DOHH2 (cell line): Measurements from ENCODE around the gene SHMT2.
A peak's percentile ranks its signal among the peaks of the same experiment; 100 is the strongest.

Experiments used
- H3F3A ChIP-seq: fragments of 200-600 bp; sonication (generic), shearing (Covaris generic); 2 replicates; pipeline ENCODE4 v1.6.0; 2016; ENCODE audit warnings: antibody characterized with exemption, mild to moderate bottlenecking; ENCODE audit not compliant: control insufficient read depth, insufficient read depth
- H3K27ac ChIP-seq: fragments of 200-600 bp; sonication (generic); 2 replicates; pipeline ENCODE4 v1.5.1; 2014; ENCODE audit warnings: low read depth, mild to moderate bottlenecking, low read length, moderate library complexity
- H3K27me3 ChIP-seq: fragments of 200-600 bp; sonication (generic); 2 replicates; pipeline ENCODE4 v1.6.1; 2014; ENCODE audit warnings: mild to moderate bottlenecking, low read length, mixed read lengths; ENCODE audit not compliant: control insufficient read depth
- H3K36me3 ChIP-seq: fragments of 200-600 bp; sonication (generic); 2 replicates; pipeline ENCODE4 v1.6.1; 2014; ENCODE audit warnings: mild to moderate bottlenecking, low read length, moderate library complexity, mixed read lengths; ENCODE audit not compliant: control insufficient read depth
- H3K4me1 ChIP-seq: fragments of 200-600 bp; sonication (generic); 2 replicates; pipeline ENCODE4 v1.6.1; 2014; ENCODE audit warnings: mild to moderate bottlenecking, low read length, mixed read lengths; ENCODE audit not compliant: control insufficient read depth
- H3K4me2 ChIP-seq: fragments of 200-600 bp; sonication (generic); 2 replicates; pipeline ENCODE4 v1.6.0; 2014; ENCODE audit warnings: mild to moderate bottlenecking, low read length, moderate library complexity
- H3K4me3 ChIP-seq: fragments of 200-600 bp; sonication (generic); 2 replicates; pipeline ENCODE4 v1.5.1; 2014; ENCODE audit warnings: mild to moderate bottlenecking, low read length, mixed read lengths
- H3K79me2 ChIP-seq: fragments of 200-600 bp; sonication (generic); 2 replicates; pipeline ENCODE4 v1.6.1; 2014; ENCODE audit warnings: mild to moderate bottlenecking, low read length, mixed read lengths; ENCODE audit not compliant: control insufficient read depth
- H3K9me2 ChIP-seq: fragments of 200-600 bp; sonication (generic); replicated peaks from 2 replicates; pipeline ENCODE4 v1.6.1; 2014; ENCODE audit warnings: mild to moderate bottlenecking, low read length, mixed read lengths; ENCODE audit not compliant: control insufficient read depth
- H3K9me3 ChIP-seq: fragments of 200-600 bp; sonication (generic); 2 replicates; pipeline ENCODE4 v1.6.1; 2014; ENCODE audit warnings: antibody characterized with exemption, low read length, mixed read lengths; ENCODE audit not compliant: control insufficient read depth, insufficient read depth
- H4K20me1 ChIP-seq: fragments of 200-600 bp; sonication (generic); 2 replicates; pipeline ENCODE4 v1.6.0; 2014; ENCODE audit warnings: low read depth, mild to moderate bottlenecking, antibody characterized with exemption, low read length, moderate library complexity; ENCODE audit not compliant: control insufficient read depth, insufficient read depth
- EZH2phosphoT487 ChIP-seq: fragments of 200-600 bp; sonication (generic); IDR thresholded peaks from 2 replicates; pipeline ENCODE4 v1.6.1; 2017; ENCODE audit warnings: borderline replicate concordance, mild to moderate bottlenecking, antibody characterized with exemption, low read length, moderate library complexity, mixed read lengths
- TF ChIP-seq, protein P1 (sequence below): fragments of 200-600 bp; sonication (generic); IDR thresholded peaks from one replicate; pipeline ENCODE4 v1.5.1; 2014; ENCODE audit warnings: antibody characterized with exemption, mild to moderate bottlenecking, low read depth, low read length; ENCODE audit not compliant: poor library complexity, severe bottlenecking

Gene SHMT2

GRCh38 chr12:57219205-57219992 lies 10.1 kb upstream of the SHMT2 start:
- Histone ChIP-seq H4K20me1 (peaks cover 5% of the 10 kb centered on the region; the same call in 1 of the 2 replicates), H3K9me2 (no peaks in the 10 kb centered on the region), H3K27ac (no peak overlapping the region), H3K4me2 (peak overlapping the region; percentile 100), H3K36me3 (peaks cover 21% of the 10 kb centered on the region), H3K79me2 (peaks cover 68% of the 10 kb centered on the region), H3K4me3 (peak overlapping the region; percentile 96), H3F3A (peaks cover 14% of the 10 kb centered on the region), H3K9me3 (no peaks in the 10 kb centered on the region), H3K27me3 (no peaks in the 10 kb centered on the region), H3K4me1 (peaks cover 88% of the 10 kb centered on the region)
- no peak for TF ChIP-seq EZH2phosphoT487
- TF ChIP-seq, protein P1, sequence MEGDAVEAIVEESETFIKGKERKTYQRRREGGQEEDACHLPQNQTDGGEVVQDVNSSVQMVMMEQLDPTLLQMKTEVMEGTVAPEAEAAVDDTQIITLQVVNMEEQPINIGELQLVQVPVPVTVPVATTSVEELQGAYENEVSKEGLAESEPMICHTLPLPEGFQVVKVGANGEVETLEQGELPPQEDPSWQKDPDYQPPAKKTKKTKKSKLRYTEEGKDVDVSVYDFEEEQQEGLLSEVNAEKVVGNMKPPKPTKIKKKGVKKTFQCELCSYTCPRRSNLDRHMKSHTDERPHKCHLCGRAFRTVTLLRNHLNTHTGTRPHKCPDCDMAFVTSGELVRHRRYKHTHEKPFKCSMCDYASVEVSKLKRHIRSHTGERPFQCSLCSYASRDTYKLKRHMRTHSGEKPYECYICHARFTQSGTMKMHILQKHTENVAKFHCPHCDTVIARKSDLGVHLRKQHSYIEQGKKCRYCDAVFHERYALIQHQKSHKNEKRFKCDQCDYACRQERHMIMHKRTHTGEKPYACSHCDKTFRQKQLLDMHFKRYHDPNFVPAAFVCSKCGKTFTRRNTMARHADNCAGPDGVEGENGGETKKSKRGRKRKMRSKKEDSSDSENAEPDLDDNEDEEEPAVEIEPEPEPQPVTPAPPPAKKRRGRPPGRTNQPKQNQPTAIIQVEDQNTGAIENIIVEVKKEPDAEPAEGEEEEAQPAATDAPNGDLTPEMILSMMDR, result no peak

DNA sequence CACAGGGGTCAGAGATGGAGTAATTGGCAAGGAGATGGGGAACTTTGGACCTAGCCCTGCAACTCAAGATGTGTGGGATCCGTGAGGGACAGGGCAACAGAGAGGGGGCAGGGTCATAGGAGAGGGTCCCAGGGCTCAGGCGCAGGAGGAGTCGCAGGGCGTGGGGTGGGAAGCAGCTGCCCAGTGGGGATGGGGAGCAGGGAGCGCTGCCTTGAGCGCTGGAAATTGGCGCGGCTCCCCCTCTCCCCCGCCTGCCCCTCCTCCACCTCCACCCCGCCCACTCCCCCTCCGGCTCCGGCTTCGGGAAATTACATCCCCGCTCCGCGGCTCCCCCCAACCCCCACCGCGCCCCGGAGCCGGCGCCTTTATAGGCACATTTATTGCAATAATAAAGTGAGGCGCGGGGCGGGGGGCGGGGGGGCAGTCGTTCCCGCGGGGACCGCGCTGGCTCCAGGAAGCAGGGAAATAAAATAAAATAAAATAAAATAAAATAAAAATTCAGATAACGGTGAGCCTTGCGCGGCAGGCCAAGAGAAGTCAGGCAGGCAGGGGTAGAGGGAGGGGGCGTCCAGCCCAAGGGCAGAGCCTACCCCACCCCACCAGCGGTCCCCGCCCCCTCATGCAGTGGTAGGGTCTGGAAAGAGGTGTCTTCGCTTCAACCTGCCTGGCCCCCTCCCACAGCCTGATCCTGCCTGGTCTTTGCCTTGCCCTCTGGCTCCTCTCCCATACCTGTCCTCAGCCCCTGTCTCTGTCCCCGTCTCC lies 9.3 kb upstream of the SHMT2 start:
- peak overlapping the region; percentile 100 for H3K4me2 ChIP-seq
- no peak overlapping the region for H3K27ac ChIP-seq
- peaks cover 5% of the 10 kb centered on the region; the same call in 1 of the 2 replicates for H4K20me1 ChIP-seq
- H3K4me3 ChIP-seq, result no peak overlapping the region
- H3K4me1 ChIP-seq, result peaks cover 88% of the 10 kb centered on the region
- H3K79me2 ChIP-seq, result peaks cover 71% of the 10 kb centered on the region
- no peaks in the 10 kb centered on the region for H3K27me3 ChIP-seq
- TF ChIP-seq, protein P1, result no peak
- TF ChIP-seq EZH2phosphoT487, result no peak
- no peaks in the 10 kb centered on the region for H3K9me2 ChIP-seq
- H3F3A ChIP-seq, result peaks cover 19% of the 10 kb centered on the region
- no peaks in the 10 kb centered on the region for H3K9me3 ChIP-seq
- H3K36me3 ChIP-seq, result peaks cover 24% of the 10 kb centered on the region

DNA sequence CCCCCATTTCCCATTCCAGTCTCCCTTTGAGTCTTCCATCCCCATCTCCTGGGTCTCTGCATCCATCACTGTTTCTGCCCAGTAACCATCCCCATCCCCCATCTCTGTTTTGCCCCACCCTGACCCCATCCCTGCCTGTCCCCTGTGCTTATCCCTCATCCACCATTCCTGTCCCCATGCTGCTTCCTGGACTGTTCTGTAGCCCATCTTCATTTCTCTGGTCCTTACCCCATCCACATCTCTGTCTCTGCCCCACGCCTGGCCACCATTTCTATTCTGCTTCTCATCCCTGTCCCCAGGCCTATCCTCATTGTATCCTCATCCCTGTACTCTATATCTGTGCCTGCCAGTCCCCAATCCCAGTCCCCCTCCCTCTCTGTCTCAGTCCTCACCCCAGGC lies 8.7 kb upstream of the SHMT2 start:
- Histone ChIP-seq H3K27ac (no peak overlapping the region), H3F3A (peaks cover 17% of the 10 kb centered on the region), H3K4me3 (peak overlapping the region; percentile 76; the same call in 1 of the 2 replicates), H3K36me3 (peaks cover 24% of the 10 kb centered on the region), H3K9me3 (no peaks in the 10 kb centered on the region), H4K20me1 (peaks cover 5% of the 10 kb centered on the region; the same call in 1 of the 2 replicates), H3K79me2 (peaks cover 71% of the 10 kb centered on the region), H3K4me1 (peaks cover 88% of the 10 kb centered on the region), H3K9me2 (no peaks in the 10 kb centered on the region), H3K27me3 (no peaks in the 10 kb centered on the region), H3K4me2 (peak overlapping the region; percentile 91)
- TF ChIP-seq, protein P1, result no peak
- TF ChIP-seq EZH2phosphoT487, result no peak
